Subcutaneous adipose tissue (tissue), 4 donors: ENCODE measurements around the gene SOBP. TPM values are rescaled to one million over a fixed set of nuclear protein-coding genes. Genes with fewer than 3 reads are reported as not detected.

Source experiments
- total RNA-seq, 4 donors: library from RNA; depleted of rRNA; stranded (reverse); fragments of >200 nt; gene quantifications; one replicate each; pipeline ENCODE4 v1.1.0, GENCODE V29; 2016
- TF ChIP-seq, protein P1 (sequence below): fragments of 450-650 bp; IDR thresholded peaks from one replicate; pipeline ENCODE4 v1.5.1; 2016; ENCODE audit warnings: low read depth, mild to moderate bottlenecking, control low read depth, antibody characterized with exemption, moderate library complexity

The SOBP gene
- total RNA-seq, 4 donors from 2014 or later, result 4.0 to 7.5 (median 5.5) TPM

DNA sequence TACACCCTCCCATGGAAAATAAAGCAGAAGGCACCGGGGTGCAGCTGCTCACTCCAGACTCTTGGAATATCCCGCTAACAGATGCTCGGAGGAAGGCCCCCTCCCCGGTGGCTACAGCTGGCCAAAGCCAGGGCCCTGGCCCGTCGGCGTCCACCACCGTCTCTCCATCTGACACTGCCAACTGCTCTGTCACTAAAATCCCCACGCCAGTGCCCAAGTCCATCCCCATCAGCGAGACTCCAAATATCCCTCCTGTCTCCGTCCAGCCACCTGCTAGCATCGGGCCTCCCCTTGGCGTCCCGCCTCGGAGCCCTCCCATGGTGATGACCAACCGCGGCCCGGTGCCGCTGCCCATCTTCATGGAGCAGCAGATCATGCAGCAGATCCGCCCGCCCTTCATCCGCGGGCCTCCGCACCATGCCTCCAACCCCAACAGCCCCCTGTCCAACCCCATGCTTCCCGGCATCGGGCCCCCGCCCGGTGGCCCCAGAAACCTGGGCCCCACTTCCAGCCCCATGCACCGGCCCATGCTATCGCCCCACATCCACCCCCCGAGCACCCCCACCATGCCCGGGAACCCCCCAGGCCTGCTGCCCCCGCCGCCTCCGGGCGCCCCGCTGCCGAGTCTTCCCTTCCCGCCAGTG lies 143.9 kb downstream of the SOBP start:
- TF ChIP-seq, protein P1, sequence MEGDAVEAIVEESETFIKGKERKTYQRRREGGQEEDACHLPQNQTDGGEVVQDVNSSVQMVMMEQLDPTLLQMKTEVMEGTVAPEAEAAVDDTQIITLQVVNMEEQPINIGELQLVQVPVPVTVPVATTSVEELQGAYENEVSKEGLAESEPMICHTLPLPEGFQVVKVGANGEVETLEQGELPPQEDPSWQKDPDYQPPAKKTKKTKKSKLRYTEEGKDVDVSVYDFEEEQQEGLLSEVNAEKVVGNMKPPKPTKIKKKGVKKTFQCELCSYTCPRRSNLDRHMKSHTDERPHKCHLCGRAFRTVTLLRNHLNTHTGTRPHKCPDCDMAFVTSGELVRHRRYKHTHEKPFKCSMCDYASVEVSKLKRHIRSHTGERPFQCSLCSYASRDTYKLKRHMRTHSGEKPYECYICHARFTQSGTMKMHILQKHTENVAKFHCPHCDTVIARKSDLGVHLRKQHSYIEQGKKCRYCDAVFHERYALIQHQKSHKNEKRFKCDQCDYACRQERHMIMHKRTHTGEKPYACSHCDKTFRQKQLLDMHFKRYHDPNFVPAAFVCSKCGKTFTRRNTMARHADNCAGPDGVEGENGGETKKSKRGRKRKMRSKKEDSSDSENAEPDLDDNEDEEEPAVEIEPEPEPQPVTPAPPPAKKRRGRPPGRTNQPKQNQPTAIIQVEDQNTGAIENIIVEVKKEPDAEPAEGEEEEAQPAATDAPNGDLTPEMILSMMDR, result no peak

DNA sequence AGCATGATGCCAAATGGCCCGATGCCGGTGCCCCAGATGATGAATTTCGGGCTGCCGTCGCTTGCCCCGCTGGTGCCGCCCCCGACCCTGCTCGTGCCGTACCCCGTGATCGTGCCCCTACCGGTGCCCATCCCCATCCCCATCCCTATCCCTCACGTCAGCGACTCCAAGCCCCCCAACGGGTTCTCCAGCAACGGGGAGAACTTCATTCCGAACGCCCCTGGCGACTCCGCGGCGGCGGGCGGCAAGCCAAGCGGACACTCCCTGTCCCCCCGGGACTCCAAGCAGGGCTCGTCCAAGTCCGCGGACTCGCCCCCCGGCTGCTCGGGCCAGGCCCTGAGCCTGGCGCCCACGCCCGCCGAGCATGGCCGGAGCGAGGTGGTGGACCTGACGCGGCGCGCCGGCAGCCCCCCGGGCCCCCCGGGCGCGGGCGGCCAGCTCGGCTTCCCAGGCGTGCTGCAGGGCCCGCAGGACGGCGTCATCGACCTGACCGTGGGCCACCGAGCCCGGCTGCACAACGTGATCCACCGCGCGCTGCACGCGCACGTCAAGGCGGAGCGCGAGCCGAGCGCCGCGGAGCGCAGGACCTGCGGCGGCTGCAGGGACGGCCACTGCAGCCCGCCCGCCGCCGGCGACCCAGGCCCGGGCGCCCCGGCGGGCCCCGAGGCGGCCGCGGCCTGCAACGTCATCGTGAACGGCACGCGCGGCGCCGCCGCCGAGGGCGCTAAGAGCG lies 144.6 kb downstream of the SOBP start:
- TF ChIP-seq, protein P1, result no peak

DNA sequence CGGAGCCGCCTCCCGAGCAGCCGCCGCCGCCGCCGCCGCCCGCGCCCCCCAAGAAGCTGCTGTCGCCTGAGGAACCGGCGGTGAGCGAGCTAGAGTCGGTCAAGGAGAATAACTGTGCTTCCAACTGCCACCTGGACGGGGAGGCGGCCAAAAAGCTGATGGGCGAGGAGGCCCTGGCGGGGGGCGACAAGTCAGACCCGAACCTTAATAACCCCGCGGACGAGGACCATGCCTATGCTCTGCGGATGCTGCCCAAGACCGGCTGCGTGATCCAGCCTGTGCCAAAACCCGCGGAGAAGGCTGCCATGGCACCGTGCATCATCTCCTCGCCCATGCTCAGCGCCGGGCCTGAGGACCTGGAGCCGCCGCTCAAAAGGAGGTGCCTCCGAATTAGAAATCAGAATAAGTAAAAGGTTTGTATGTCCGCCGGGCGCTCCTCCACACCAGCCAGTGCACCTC lies 145.2 kb downstream of the SOBP start:
- TF ChIP-seq, protein P1, result no peak

DNA sequence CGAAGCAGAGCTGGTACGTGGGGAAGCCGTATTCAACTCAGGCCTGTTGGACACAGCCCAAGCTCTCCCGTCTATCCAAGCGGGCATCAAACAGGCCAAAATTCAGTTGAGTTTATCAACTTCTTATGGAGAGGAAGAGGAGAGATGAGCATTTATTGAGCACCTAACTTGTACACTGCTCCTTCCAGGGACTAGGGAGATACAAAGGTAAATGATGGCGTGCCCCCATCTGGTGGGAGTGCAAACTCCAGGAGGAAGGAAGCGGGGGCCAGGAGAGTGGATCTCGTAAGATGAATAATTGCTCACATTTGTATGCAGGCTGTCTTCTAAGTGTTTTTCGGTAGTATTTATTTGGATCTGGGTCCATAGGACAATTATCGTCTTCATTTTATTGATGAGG lies 146.6 kb downstream of the SOBP start:
- TF ChIP-seq, protein P1, result no peak

DNA sequence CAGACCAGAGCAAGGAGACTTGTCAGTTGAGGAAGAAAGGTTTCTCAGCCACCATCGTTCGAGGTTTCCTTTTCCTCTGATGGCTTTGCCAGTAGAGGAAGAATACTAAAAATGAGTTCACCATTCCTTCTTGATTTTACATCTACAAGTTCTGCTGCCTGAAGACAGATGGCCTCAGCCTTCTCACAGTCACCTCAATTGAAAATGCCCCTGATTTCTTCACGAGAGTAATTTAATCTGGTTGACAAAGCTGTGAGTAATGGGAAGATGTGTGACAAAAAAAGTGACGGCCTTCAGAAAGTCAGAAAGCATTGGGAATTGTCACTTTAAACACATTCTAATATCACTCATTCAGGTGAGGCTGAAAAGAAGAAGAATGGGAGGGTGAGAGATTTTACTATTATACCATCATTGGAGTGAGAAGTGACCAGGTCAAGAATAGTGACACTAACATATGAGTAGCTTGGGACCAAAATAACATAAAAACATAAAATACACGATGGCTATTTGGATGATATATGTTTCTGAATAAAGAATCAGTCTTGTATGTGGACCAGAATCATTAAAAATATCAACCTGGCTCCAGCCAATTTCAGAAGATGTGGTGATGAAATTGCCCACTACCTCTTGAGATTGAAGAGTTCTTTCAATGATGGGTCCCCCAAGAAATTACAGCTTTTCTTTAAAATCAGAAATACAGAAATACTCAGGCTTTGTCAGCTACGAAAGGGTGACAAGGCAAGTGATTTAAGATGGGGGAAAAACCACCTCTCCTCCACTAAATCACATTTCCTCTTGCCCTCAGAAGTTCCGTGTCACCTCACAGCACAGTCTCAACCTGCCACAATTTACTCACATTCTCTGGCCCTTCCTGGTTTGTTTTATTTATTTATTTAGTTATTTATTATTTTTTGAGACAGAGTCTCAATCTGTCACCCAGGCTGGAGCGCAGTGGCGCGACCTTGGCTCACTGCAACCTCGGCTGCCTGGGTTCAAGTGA lies 147.7 kb downstream of the SOBP start:
- TF ChIP-seq, protein P1, result no peak

DNA sequence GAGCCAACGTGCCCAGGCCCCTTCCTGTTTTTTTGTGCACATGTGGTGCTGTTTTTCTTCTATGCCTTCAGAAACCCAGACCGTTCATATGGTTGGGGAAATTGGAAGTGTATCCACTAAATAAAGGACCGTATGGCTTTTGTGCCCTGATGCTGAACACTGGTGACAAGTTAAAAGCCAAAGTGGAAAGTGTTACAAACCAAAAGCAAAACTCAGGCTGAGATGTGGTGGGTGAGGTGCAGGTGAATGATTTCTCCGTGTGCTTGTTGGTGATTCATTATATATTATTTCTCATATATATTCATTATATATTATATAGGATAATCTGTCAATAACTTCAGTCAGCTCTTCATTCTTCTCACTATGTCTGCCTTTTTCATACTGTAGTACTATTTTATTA lies 148.6 kb downstream of the SOBP start:
- TF ChIP-seq, protein P1, result no peak

DNA sequence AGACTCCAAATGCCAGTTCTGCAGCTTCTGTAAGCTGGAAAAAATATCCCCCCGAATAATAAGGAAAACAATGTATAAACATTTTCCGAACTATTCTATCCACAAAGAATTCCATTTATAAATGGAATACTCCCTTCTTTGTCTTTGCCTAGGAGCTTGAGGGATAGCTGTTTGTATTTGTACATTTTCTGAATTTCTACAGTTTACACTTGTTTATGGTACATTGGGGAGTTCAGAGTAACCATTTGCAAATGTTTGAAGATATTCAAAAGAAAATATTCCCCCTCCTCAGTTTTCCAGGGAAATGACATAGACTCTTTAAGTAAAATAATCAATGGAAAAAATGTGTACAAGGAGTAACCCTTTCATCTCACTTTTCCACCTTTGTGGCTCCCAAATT lies 149.6 kb downstream of the SOBP start:
- TF ChIP-seq, protein P1, result no peak
